ENCODE results near the gene NRBF2. TPM values are rescaled to one million over a fixed set of nuclear protein-coding genes. Genes with fewer than 3 reads are reported as not detected.
"Not testable (repeated sequence)": the region's sequence is repeated elsewhere in the genome, so short reads cannot be mapped to it uniquely, and the experiment has no call there.

NRBF2 gene
- total and polyA plus RNA-seq, 4 donors = 13.7 to 31.8 (median 22.3) TPM

GRCh38 chr10:63150745-63151144, 17.6 kb downstream of the NRBF2 start:
- no peak overlapping the region for H3K4me3 ChIP-seq (ENCODE audit: low read depth in 1 of 3, low read length in 3 of 3)
- H3K9ac ChIP-seq (ENCODE audit: low read depth in 1 of 2, low read length in 2 of 2) = no peak overlapping the region
- peaks cover 6 to 37% (median 26%) of the 10 kb centered on the region in 4 donors for H3K36me3 ChIP-seq (ENCODE audit: control insufficient read depth in 4 of 4, insufficient read depth in 3 of 4, low read depth in 1 of 4, low read length in 3 of 4)
- peaks cover 0 to 3% (median 2%) of the 10 kb centered on the region in 4 donors for H3K4me1 ChIP-seq (ENCODE audit: control insufficient read depth in 4 of 4, insufficient read depth in 4 of 4, low read length in 3 of 4)
- H3K27me3 ChIP-seq (ENCODE audit: control insufficient read depth in 4 of 4, insufficient read depth in 4 of 4, low read length in 3 of 4) = no peaks in the 10 kb centered on the region
- H3K9me3 ChIP-seq (ENCODE audit: control insufficient read depth in 4 of 4, low read length in 3 of 4) = no peaks in the 10 kb centered on the region
- DNase-seq (ENCODE audit: low spot score) = no peak
- no peak overlapping the region for H3K27ac ChIP-seq (ENCODE audit: low read depth in 1 of 2, low read length in 2 of 2)
- TF ChIP-seq EGR1 (IDR thresholded peaks at IDR 0.05; ENCODE audit: low read depth in 2 of 2) (no peak), MAX (IDR thresholded peaks at IDR 0.05) (no peak), JUND (IDR thresholded peaks at IDR 0.05) (no peak), SP1 (IDR thresholded peaks at IDR 0.05) (no peak), YY1 (IDR thresholded peaks at IDR 0.05) (no peak), ATF3 (IDR thresholded peaks at IDR 0.05) (no peak), NR2F2 (IDR thresholded peaks at IDR 0.05) (no peak), FOXA1 (IDR thresholded peaks at IDR 0.05) (no peak), GABPA (IDR thresholded peaks at IDR 0.05 in 1 of 2, conservative IDR thresholded peaks at IDR 0.05 in 1 of 2) (no peak), FOXA2 (IDR thresholded peaks at IDR 0.05) (no peak), HNF4G (IDR thresholded peaks at IDR 0.05) (no peak), TAF1 (conservative IDR thresholded peaks at IDR 0.05) (no peak), RAD21 (IDR thresholded peaks at IDR 0.05) (no peak), HNF4A (conservative IDR thresholded peaks at IDR 0.05) (no peak)
- TF ChIP-seq, protein P1, sequence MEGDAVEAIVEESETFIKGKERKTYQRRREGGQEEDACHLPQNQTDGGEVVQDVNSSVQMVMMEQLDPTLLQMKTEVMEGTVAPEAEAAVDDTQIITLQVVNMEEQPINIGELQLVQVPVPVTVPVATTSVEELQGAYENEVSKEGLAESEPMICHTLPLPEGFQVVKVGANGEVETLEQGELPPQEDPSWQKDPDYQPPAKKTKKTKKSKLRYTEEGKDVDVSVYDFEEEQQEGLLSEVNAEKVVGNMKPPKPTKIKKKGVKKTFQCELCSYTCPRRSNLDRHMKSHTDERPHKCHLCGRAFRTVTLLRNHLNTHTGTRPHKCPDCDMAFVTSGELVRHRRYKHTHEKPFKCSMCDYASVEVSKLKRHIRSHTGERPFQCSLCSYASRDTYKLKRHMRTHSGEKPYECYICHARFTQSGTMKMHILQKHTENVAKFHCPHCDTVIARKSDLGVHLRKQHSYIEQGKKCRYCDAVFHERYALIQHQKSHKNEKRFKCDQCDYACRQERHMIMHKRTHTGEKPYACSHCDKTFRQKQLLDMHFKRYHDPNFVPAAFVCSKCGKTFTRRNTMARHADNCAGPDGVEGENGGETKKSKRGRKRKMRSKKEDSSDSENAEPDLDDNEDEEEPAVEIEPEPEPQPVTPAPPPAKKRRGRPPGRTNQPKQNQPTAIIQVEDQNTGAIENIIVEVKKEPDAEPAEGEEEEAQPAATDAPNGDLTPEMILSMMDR (IDR thresholded peaks at IDR 0.05; ENCODE audit: low read depth, low read length, missing input control) = no peak
- TF ChIP-seq, protein P2, sequence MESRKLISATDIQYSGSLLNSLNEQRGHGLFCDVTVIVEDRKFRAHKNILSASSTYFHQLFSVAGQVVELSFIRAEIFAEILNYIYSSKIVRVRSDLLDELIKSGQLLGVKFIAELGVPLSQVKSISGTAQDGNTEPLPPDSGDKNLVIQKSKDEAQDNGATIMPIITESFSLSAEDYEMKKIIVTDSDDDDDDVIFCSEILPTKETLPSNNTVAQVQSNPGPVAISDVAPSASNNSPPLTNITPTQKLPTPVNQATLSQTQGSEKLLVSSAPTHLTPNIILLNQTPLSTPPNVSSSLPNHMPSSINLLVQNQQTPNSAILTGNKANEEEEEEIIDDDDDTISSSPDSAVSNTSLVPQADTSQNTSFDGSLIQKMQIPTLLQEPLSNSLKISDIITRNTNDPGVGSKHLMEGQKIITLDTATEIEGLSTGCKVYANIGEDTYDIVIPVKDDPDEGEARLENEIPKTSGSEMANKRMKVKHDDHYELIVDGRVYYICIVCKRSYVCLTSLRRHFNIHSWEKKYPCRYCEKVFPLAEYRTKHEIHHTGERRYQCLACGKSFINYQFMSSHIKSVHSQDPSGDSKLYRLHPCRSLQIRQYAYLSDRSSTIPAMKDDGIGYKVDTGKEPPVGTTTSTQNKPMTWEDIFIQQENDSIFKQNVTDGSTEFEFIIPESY (IDR thresholded peaks at IDR 0.05) = no peak
- 93% methylated on average over 4 of the region's 4 CpGs for WGBS

DNA sequence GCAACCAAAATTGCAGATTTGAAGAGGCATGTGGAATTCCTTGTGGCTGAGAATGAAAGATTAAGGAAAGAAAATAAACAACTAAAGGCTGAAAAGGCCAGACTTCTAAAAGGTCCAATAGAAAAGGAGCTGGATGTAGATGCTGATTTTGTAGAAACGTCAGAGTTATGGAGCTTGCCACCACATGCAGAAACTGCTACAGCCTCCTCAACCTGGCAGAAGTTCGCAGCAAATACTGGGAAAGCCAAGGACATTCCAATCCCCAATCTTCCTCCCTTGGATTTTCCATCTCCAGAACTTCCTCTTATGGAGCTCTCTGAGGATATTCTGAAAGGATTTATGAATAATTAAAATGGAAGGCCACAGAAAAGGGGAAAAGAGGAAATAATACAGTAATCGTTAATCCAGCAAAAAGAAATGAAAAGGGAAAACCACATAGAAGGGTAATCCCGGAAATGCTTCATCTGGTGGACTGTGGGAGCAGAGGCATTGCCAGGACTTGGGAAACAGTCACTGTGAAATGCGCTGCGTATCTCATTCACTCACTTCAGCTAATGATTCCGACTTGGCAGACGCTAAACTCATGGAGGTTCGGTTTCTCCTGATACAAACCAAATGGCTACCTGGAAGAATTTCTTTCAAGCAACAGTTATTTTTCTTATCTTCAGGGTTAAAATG, 20.9 kb downstream of the NRBF2 start:
- H3K4me1 ChIP-seq (ENCODE audit: control insufficient read depth in 4 of 4, insufficient read depth in 4 of 4, low read length in 3 of 4); H3K9me3 ChIP-seq (ENCODE audit: control insufficient read depth in 4 of 4, low read length in 3 of 4); H3K27me3 ChIP-seq (ENCODE audit: control insufficient read depth in 4 of 4, insufficient read depth in 4 of 4, low read length in 3 of 4); H3K27ac ChIP-seq (ENCODE audit: low read depth in 1 of 2, low read length in 2 of 2); H3K4me3 ChIP-seq (ENCODE audit: low read depth in 1 of 3, low read length in 3 of 3); H3K9ac ChIP-seq (ENCODE audit: low read depth in 1 of 2, low read length in 2 of 2); DNase-seq (ENCODE audit: low spot score): not testable (repeated sequence)
- 91% methylated on average over 9 of the region's 9 CpGs for WGBS
- peaks cover 5 to 37% (median 25%) of the 10 kb centered on the region in 4 donors for H3K36me3 ChIP-seq (ENCODE audit: control insufficient read depth in 4 of 4, insufficient read depth in 3 of 4, low read depth in 1 of 4, low read length in 3 of 4)

Data from liver (tissue), 9 donors.